Lower lobe of right lung (tissue), 2 donors: ENCODE data around the gene CRADD. TPM values are rescaled to one million over a fixed set of nuclear protein-coding genes. Genes with fewer than 3 reads are reported as not detected.

Experiments
- ATAC-seq, 2 donors: fragments of 200-7000 bp; cut with Tn5 transposase; one replicate each; pipeline ENCODE4 v1.9.1; 2020 to 2022; ENCODE audit warnings: mild to moderate bottlenecking in 2 of 2, moderate library complexity in 2 of 2
- DNase-seq: peaks from one replicate; pipeline ENCODE4 v3.0.0-alpha.2; 2020
- H3K27ac ChIP-seq: fragments of 200-600 bp; one replicate; pipeline ENCODE4 v1.8.0; 2022
- H3K27me3 ChIP-seq: fragments of 200-600 bp; one replicate; pipeline ENCODE4 v1.8.0; 2022; ENCODE audit warnings: low read depth
- H3K36me3 ChIP-seq: fragments of 200-600 bp; one replicate; pipeline ENCODE4 v1.8.0; 2022; ENCODE audit warnings: mild to moderate bottlenecking
- H3K4me1 ChIP-seq: fragments of 200-600 bp; one replicate; pipeline ENCODE4 v1.8.0; 2022
- H3K4me3 ChIP-seq: fragments of 200-600 bp; one replicate; pipeline ENCODE4 v1.8.0; 2022; ENCODE audit warnings: mild to moderate bottlenecking
- H3K9me3 ChIP-seq: fragments of 200-600 bp; one replicate; pipeline ENCODE4 v1.8.0; 2022
- intact Hi-C: fragments of 100-400 bp; cut with DNase I; formaldehyde crosslinking; loops from one replicate; pipeline ENCODE4 v1.11.0; 2022
- total RNA-seq: library from RNA; stranded (reverse); fragmentation: NEBNext Ultra II Directional; extraction: Animal tissue kit (Norgen Biotek cat#: 25700); gene quantifications from one replicate; pipeline ENCODE4 v1.2.1, GENCODE V29; 2021
- TF ChIP-seq, protein P1 (sequence below): fragments of 200-600 bp; IDR thresholded peaks from one replicate; pipeline ENCODE4 v1.8.0; 2022; ENCODE audit warnings: antibody characterized with exemption, mild to moderate bottlenecking
- donor health status: DM: no; HTN: yes; CAD: no; lungs with severe emphysema.

Gene CRADD
- total RNA-seq, 1 donor from 2014 or later: 16.5 TPM

DNA sequence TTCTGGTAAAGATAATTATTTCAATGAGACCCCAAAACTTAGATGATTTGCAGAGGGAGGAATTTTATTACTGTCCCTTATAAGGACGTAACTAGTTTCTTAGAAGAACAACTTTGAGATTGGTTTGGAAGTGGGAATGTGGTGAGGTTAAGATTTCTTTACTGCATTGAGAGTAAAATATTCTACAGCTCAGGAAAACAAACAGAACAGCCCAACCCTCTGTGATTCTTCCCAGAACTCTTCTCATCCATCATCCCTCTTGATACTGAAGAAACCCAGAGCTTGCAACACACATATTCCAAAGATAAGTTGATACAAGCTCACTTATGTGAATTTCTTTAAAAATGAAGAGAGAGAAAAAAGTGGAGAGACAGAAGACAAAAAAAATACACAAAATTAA lies 234.2 kb downstream of the CRADD start:
- no peak overlapping the region for H3K4me3 ChIP-seq
- no peaks in the 10 kb centered on the region for H3K36me3 ChIP-seq
- no peak for DNase-seq
- TF ChIP-seq, protein P1, sequence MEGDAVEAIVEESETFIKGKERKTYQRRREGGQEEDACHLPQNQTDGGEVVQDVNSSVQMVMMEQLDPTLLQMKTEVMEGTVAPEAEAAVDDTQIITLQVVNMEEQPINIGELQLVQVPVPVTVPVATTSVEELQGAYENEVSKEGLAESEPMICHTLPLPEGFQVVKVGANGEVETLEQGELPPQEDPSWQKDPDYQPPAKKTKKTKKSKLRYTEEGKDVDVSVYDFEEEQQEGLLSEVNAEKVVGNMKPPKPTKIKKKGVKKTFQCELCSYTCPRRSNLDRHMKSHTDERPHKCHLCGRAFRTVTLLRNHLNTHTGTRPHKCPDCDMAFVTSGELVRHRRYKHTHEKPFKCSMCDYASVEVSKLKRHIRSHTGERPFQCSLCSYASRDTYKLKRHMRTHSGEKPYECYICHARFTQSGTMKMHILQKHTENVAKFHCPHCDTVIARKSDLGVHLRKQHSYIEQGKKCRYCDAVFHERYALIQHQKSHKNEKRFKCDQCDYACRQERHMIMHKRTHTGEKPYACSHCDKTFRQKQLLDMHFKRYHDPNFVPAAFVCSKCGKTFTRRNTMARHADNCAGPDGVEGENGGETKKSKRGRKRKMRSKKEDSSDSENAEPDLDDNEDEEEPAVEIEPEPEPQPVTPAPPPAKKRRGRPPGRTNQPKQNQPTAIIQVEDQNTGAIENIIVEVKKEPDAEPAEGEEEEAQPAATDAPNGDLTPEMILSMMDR: no peak
- no peaks in the 10 kb centered on the region for H3K9me3 ChIP-seq
- H3K27me3 ChIP-seq: no peaks in the 10 kb centered on the region
- intact Hi-C loops: no loop called here
- no peak for ATAC-seq
- H3K27ac ChIP-seq: no peak overlapping the region
- H3K4me1 ChIP-seq: no peaks in the 10 kb centered on the region

DNA sequence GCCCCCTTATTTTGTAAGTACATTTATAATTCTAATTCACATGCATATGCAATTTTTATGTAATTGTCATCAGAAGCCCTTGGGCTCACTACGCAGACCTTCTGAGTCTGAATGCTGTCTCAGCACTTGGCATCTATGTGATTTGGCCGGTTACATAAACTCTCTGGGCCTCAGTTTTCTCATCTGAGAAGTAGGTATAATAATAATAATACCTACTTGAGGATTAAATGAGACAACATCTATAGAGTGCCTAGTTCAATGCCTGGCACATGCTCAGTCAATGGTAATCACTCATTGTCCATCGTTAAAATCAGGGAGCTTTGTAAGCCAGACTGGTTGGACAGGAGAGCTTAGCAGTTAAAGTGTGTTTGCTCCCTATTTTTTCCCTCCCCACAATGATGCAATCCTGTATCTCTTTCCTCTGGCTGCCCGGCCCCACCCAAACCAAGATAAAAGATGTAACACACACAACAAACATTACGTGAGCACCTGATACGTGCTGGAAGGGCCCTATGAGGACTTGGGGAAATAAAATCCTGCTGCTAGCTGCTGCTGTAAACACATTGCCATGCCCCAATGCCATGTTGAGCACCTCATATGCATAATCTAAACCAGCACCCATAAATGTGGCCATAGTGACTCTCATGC lies 235.0 kb downstream of the CRADD start:
- H3K27ac ChIP-seq: no peak overlapping the region
- H3K9me3 ChIP-seq: no peaks in the 10 kb centered on the region
- ATAC-seq (no peak), DNase-seq (no peak)
- no peak overlapping the region for H3K4me3 ChIP-seq
- H3K36me3 ChIP-seq: no peaks in the 10 kb centered on the region
- TF ChIP-seq, protein P1: no peak
- no peaks in the 10 kb centered on the region for H3K27me3 ChIP-seq
- intact Hi-C loops: no loop called here
- no peaks in the 10 kb centered on the region for H3K4me1 ChIP-seq

DNA sequence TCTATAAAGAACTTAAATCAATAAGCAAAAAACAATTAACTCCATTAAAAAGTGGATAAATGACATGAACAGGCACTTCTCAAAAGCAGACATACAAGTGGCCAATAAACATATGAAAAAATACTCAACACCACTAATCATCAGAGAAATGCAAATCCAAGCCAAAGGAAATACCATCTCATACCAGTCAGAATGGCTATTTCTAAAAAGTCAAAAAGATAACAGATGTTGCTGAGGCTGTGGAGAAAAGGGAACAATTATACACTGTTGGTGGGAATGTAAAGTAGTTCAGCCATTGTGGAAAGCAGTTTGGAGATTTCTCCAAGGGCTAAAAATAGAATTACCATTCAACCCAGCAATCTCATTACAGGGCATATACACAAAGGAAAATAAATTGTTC lies 236.7 kb downstream of the CRADD start:
- DNase-seq (no peak), ATAC-seq (no peak)
- Histone ChIP-seq H3K27me3 (no peaks in the 10 kb centered on the region), H3K36me3 (no peaks in the 10 kb centered on the region), H3K4me1 (no peaks in the 10 kb centered on the region), H3K9me3 (no peaks in the 10 kb centered on the region), H3K27ac (no peak overlapping the region), H3K4me3 (no peak overlapping the region)
- intact Hi-C loops: no loop called here
- TF ChIP-seq, protein P1: no peak

DNA sequence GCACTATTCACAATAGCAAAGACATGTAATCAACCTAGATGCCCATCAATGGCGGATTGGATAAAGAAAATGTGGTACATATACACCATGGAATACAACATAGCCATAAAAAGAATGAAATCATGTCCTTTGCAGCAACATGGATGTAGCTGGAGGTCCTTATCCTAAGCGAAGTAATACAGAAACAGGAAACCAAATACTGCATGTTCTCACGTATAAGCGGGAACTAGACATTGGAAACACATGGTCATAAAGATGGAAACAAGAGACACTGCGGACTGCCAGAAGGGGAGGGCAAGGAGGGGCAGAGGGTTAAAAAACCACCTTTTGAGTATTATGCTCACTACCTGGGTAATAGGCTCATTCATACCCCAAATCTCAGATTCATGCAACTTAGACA lies 237.1 kb downstream of the CRADD start:
- ATAC-seq (no peak), DNase-seq (no peak)
- H3K27ac ChIP-seq: no peak overlapping the region
- no peaks in the 10 kb centered on the region for H3K9me3 ChIP-seq
- H3K36me3 ChIP-seq: no peaks in the 10 kb centered on the region
- H3K27me3 ChIP-seq: no peaks in the 10 kb centered on the region
- H3K4me3 ChIP-seq: no peak overlapping the region
- intact Hi-C loops: no loop called here
- TF ChIP-seq, protein P1: no peak
- no peaks in the 10 kb centered on the region for H3K4me1 ChIP-seq

DNA sequence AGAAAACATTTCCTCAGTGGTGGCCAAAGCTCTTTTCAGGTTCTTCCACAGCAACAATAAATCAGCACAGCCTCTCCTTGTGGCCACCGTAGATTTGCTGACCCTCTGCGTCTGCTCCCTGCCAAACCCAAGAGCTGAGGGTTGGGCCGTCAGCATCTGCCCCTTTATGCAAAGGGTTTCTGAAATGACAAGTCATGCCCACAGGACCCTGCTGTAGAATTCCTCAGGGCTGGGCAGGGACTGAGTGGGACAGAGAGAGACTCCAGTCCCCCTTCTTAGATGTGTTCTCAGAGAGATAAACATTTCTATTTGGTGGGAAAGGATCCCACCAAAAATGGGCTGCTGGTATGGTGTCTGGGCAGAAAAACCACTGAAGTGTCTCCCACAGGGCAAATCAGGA lies 238.2 kb downstream of the CRADD start:
- intact Hi-C loops: no loop called here
- DNase-seq (no peak), ATAC-seq (no peak)
- no peaks in the 10 kb centered on the region for H3K36me3 ChIP-seq
- H3K27ac ChIP-seq: no peak overlapping the region
- no peaks in the 10 kb centered on the region for H3K9me3 ChIP-seq
- TF ChIP-seq, protein P1: no peak
- H3K4me1 ChIP-seq: no peaks in the 10 kb centered on the region
- no peaks in the 10 kb centered on the region for H3K27me3 ChIP-seq
- H3K4me3 ChIP-seq: no peak overlapping the region
